Loucy (cell line): ENCODE results near the gene ANAPC4.

Source experiments
- CTCF ChIP-seq: fragments of 200-600 bp; sonication (generic); conservative IDR thresholded peaks from 2 replicates; pipeline ENCODE4 v1.5.1; 2014; ENCODE audit warnings: mild to moderate bottlenecking, antibody characterized with exemption, low read length
- EZH2phosphoT487 ChIP-seq: fragments of 200-600 bp; IDR thresholded peaks from 2 replicates; pipeline ENCODE4 v1.6.1; 2018; ENCODE audit warnings: antibody characterized with exemption, mild to moderate bottlenecking, moderate library complexity, borderline replicate concordance

DNA sequence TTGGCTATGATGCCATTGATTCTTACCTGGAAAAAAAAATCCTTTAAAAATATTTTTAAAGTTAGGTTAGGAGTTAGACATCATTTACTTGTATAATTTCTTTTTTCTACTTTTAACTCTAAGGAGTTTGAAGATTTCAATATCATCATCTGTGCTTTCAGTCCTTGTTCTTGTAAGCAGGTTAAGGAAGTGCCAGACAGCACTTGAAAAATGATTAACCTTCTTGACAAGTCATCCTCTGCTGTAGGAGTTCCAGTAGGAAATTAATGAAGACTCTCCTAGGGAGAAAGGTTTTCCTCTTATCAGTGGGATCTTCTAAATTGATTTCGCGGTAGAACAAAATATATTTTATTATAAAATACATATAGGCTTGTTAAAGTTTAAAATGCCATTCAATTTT is 29.1 kb upstream of the ANAPC4 start:
- TF ChIP-seq CTCF (no peak), EZH2phosphoT487 (no peak)
